ENCODE results near the gene AMY2B.
"Not testable (repeated sequence)": the region's sequence is repeated elsewhere in the genome, so short reads cannot be mapped to it uniquely, and the experiment has no call there.

The AMY2B gene

GRCh38 chr1:103538226-103538625 is 33.2 kb upstream of the AMY2B start:
- peaks cover 4% of the 10 kb centered on the region for H3K36me3 ChIP-seq (ENCODE audit: control insufficient read depth, insufficient read depth, low read length)
- no peak overlapping the region for H3K4me3 ChIP-seq (replicated peaks; ENCODE audit: low read depth, low read length)
- no peak for DNase-seq (ENCODE audit: extremely low read depth, insufficient read length)
- TF ChIP-seq, protein P1, sequence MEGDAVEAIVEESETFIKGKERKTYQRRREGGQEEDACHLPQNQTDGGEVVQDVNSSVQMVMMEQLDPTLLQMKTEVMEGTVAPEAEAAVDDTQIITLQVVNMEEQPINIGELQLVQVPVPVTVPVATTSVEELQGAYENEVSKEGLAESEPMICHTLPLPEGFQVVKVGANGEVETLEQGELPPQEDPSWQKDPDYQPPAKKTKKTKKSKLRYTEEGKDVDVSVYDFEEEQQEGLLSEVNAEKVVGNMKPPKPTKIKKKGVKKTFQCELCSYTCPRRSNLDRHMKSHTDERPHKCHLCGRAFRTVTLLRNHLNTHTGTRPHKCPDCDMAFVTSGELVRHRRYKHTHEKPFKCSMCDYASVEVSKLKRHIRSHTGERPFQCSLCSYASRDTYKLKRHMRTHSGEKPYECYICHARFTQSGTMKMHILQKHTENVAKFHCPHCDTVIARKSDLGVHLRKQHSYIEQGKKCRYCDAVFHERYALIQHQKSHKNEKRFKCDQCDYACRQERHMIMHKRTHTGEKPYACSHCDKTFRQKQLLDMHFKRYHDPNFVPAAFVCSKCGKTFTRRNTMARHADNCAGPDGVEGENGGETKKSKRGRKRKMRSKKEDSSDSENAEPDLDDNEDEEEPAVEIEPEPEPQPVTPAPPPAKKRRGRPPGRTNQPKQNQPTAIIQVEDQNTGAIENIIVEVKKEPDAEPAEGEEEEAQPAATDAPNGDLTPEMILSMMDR (IDR thresholded peaks at IDR 0.05; ENCODE audit: insufficient read depth, low read length, poor library complexity, severe bottlenecking) = no peak
- no peaks in the 10 kb centered on the region for H3K27me3 ChIP-seq (replicated peaks; ENCODE audit: control insufficient read depth, insufficient read depth, low read length)

GRCh38 chr1:103541431-103541830 is 30.0 kb upstream of the AMY2B start:
- no peak for DNase-seq (ENCODE audit: extremely low read depth, insufficient read length)
- Histone ChIP-seq H3K36me3 (ENCODE audit: control insufficient read depth, insufficient read depth, low read length) (peaks cover 5% of the 10 kb centered on the region), H3K4me3 (replicated peaks; ENCODE audit: low read depth, low read length) (no peak overlapping the region), H3K27me3 (replicated peaks; ENCODE audit: control insufficient read depth, insufficient read depth, low read length) (no peaks in the 10 kb centered on the region)
- TF ChIP-seq, protein P1 (IDR thresholded peaks at IDR 0.05; ENCODE audit: insufficient read depth, low read length, poor library complexity, severe bottlenecking) = no peak

- peaks cover 9% of the 10 kb centered on the region for H3K36me3 ChIP-seq (ENCODE audit: control insufficient read depth, insufficient read depth, low read length)
- no peaks in the 10 kb centered on the region for H3K27me3 ChIP-seq (replicated peaks; ENCODE audit: control insufficient read depth, insufficient read depth, low read length)
- no peak overlapping the region for H3K4me3 ChIP-seq (replicated peaks; ENCODE audit: low read depth, low read length)
- TF ChIP-seq, protein P1 (IDR thresholded peaks at IDR 0.05; ENCODE audit: insufficient read depth, low read length, poor library complexity, severe bottlenecking) = no peak
- DNase-seq (ENCODE audit: extremely low read depth, insufficient read length) = no peak
These were observed 24.9 kb upstream of the AMY2B start for GRCh38 chr1:103546496-103546895.

DNA sequence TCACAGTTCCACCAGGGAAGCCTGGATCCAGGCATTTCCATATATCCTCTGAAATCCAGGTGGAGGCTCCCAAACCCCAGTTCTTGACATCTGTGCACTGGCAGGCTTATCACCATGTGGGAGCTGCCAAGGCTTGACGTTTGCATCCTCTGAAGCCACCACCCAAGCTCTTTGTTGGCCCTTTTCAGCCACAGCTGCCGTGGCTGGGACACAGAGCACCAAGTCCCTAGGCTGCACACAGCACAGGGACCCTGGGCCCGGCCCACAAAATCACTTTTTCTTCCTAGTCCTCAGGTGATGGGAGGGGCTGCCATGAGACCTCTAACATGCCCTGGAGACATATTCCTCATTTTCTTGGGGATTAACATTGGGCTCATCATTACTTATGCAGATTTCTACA is 23.5 kb upstream of the AMY2B start:
- H3K36me3 ChIP-seq (ENCODE audit: control insufficient read depth, insufficient read depth, low read length) = peaks cover 9% of the 10 kb centered on the region
- no peaks in the 10 kb centered on the region for H3K27me3 ChIP-seq (replicated peaks; ENCODE audit: control insufficient read depth, insufficient read depth, low read length)
- TF ChIP-seq, protein P1 (IDR thresholded peaks at IDR 0.05; ENCODE audit: insufficient read depth, low read length, poor library complexity, severe bottlenecking) = no peak
- H3K4me3 ChIP-seq (replicated peaks; ENCODE audit: low read depth, low read length) = no peak overlapping the region
- no peak for DNase-seq (ENCODE audit: extremely low read depth, insufficient read length)

- TF ChIP-seq, protein P1 (IDR thresholded peaks at IDR 0.05; ENCODE audit: insufficient read depth, low read length, poor library complexity, severe bottlenecking) = no peak
These were observed 11.0 kb upstream of the AMY2B start for GRCh38 chr1:103560427-103560826.

DNA sequence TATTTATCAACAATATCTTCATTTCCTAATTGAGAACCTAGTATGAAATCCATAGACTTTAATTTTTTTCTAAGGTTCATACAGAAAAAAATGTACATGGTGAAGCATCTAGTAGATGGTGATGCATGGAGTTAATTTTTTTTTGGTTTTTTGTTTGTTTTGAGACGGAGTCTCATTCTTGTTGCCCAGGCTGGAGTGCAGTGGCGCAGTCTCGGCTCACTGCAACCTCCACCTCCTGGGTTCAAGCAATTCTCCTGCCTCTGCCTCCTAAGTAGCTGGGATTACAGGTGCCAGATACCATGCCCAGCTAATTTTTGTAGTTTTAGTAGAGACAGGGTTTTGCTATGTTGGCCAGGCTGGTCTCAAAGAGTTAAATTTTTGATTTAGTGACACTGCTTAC is 10.3 kb upstream of the AMY2B start:
- H3K27me3 ChIP-seq (replicated peaks; ENCODE audit: control insufficient read depth, insufficient read depth, low read length); DNase-seq (ENCODE audit: extremely low read depth, insufficient read length); H3K36me3 ChIP-seq (ENCODE audit: control insufficient read depth, insufficient read depth, low read length); H3K4me3 ChIP-seq (replicated peaks; ENCODE audit: low read depth, low read length): not testable (repeated sequence)

More at GRCh38 chr1:103560427-103560826, 11.0 kb upstream of the AMY2B start:
- H3K36me3 ChIP-seq (ENCODE audit: control insufficient read depth, insufficient read depth, low read length) = no peaks in the 10 kb centered on the region
- DNase-seq (ENCODE audit: extremely low read depth, insufficient read length) = no peak
- no peak overlapping the region for H3K4me3 ChIP-seq (replicated peaks; ENCODE audit: low read depth, low read length)
- H3K27me3 ChIP-seq (replicated peaks; ENCODE audit: control insufficient read depth, insufficient read depth, low read length) = no peaks in the 10 kb centered on the region

Measured in GM06990 (cell line).